ENCODE data around the gene PLPP4.

DNA sequence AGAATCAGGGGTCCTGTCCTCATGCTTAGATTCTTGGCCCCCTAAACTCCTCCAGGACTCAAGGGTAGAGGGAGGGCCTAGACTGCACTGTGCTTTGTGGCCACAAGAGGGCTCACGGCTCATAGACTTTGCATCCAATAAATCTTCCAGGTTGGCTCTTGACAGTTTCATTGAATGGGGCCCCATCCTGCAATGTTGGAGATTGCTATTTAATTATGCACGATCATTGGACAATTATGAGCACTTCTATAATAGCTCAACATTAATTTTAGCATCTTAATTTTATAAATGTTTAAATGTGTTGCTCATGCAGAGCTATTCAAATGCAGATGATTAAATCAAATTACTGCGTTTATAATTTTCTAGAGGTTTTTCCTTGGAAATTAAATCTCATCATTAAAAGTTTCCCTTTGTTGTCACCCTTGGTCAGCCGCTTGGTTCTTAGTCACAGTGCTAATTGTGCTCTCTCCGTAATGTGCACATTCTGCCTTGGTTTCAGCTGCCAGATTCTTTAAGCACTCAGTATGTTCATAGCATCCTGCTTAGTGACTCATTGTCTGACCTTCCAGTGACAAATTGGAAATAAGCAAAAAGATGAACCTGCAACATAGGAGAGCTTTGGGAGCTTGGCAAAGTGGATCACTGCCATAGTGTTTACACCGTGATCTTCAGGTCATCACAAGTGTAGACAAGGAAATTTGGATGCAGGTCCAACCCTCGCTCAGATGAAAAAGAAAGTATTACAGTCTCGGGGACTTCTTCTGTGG lies 33.4 kb upstream of the PLPP4 start:
- peak; percentile 89 for TF ChIP-seq CTCF (conservative IDR thresholded peaks at IDR 0.05; ENCODE audit: low read depth, low read length)
- TF ChIP-seq EZH2phosphoT487 (IDR thresholded peaks at IDR 0.05; ENCODE audit: borderline replicate concordance, low read length): no peak
- no peak for TF ChIP-seq EZH2 (IDR thresholded peaks at IDR 0.05; ENCODE audit: low read length, unreplicated experiment)

Measured in PC-3 (cell line).